ENCODE measurements around the gene GPR183.

DNA sequence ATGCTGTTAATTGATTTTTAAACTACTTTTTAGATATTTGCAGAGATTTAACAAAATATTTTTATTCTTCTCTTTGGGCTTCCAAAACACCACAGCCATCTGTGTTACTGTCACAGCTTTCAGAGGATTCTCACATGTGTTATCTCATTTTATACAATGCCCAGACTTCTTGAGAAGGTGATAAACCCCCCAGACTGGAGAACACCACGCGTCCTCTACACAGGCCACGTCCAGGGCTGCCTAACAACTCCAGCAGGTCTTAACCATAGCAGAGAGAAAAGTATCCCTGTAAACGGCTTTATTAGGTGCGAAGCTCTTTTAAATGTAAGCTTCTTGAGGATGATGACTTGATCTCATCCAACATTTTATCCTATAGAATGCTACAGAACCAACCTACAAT, 2.0 kb downstream of the GPR183 start:
- TF ChIP-seq GATA2 (IDR thresholded peaks at IDR 0.05; ENCODE audit: low read depth, low read length) (no peak), GATA3 (IDR thresholded peaks at IDR 0.05; ENCODE audit: low read depth, low read length) (no peak)
